ENCODE measurements around the gene CMTM5. TPM values are rescaled to one million over a fixed set of nuclear protein-coding genes. Genes with fewer than 3 reads are reported as not detected.

CMTM5 gene
- total RNA-seq, 1 experiment from 2014 or later, result 0.24 TPM

- no peak for TF ChIP-seq ERG (CRISPR knock-in tag; IDR thresholded peaks at IDR 0.05)
- no peak for TF ChIP-seq HMGXB4 (CRISPR knock-in tag; IDR thresholded peaks at IDR 0.05)
- TF ChIP-seq, protein P1, sequence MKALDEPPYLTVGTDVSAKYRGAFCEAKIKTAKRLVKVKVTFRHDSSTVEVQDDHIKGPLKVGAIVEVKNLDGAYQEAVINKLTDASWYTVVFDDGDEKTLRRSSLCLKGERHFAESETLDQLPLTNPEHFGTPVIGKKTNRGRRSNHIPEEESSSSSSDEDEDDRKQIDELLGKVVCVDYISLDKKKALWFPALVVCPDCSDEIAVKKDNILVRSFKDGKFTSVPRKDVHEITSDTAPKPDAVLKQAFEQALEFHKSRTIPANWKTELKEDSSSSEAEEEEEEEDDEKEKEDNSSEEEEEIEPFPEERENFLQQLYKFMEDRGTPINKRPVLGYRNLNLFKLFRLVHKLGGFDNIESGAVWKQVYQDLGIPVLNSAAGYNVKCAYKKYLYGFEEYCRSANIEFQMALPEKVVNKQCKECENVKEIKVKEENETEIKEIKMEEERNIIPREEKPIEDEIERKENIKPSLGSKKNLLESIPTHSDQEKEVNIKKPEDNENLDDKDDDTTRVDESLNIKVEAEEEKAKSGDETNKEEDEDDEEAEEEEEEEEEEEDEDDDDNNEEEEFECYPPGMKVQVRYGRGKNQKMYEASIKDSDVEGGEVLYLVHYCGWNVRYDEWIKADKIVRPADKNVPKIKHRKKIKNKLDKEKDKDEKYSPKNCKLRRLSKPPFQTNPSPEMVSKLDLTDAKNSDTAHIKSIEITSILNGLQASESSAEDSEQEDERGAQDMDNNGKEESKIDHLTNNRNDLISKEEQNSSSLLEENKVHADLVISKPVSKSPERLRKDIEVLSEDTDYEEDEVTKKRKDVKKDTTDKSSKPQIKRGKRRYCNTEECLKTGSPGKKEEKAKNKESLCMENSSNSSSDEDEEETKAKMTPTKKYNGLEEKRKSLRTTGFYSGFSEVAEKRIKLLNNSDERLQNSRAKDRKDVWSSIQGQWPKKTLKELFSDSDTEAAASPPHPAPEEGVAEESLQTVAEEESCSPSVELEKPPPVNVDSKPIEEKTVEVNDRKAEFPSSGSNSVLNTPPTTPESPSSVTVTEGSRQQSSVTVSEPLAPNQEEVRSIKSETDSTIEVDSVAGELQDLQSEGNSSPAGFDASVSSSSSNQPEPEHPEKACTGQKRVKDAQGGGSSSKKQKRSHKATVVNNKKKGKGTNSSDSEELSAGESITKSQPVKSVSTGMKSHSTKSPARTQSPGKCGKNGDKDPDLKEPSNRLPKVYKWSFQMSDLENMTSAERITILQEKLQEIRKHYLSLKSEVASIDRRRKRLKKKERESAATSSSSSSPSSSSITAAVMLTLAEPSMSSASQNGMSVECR (CRISPR knock-in tag; IDR thresholded peaks at IDR 0.05; ENCODE audit: borderline replicate concordance), result no peak
- TF ChIP-seq PRRX2 (CRISPR knock-in tag; IDR thresholded peaks at IDR 0.05), result no peak
- no peak for TF ChIP-seq CREM (CRISPR knock-in tag; IDR thresholded peaks at IDR 0.05)
Measured at GRCh38 chr14:23335623-23336022, 41.2 kb upstream of the CMTM5 start (continued).

DNA sequence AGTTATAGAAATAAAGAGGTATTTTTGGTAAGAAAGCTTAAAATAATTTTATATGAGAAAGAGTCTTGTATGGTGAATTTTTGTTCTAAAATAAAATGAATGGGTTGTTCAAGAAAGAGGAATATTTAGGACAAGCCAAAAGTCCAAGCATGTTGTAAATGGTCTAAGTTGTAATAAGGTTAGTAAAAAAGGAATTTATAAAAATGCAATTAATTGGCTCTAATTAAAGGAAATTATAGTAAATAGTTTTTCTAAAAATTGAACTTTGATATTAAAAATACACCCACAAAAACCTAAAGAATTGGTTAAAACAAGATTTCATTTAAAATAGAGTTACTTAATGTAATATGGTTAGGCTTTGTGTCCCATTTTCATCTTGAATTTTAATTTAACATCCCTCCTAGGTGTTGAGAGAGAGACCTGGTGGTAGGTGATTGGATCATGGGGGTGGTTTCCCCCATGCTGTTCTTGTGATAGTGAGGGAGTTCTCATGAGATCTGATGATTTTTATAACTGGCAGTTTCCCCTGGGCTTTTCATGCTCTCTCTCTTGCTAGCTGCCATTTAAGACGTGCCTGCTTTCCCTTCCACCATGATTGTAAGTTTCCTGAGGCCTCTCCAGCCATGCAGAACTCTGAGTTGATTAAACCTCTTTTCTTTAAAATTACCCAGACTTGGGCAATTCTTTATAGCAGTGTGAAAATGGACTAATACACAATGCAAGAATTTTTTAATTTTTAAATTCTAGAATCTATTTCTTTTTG lies 37.2 kb upstream of the CMTM5 start:
- H3K4me1 Mint-ChIP-seq, result 0 out of 2 replicates have a peak, but pooled peaks cover 4% of the 10 kb centered on the region
- DNase-seq (ENCODE audit: low spot score) (no peak), ATAC-seq (no peak)
- peaks cover 48% of the 10 kb centered on the region for H3K27me3 Mint-ChIP-seq (ENCODE audit: low read depth)
- POLR2A ChIA-PET, result no interaction called here
- no peak overlapping the region for H3K27ac Mint-ChIP-seq
- H3K36me3 Mint-ChIP-seq, result peaks cover 18% of the 10 kb centered on the region
- peaks cover 67% of the 10 kb centered on the region for H3K9me3 Mint-ChIP-seq
- CTCF ChIA-PET, result no interaction called here
- no peak overlapping the region for H3K4me3 Mint-ChIP-seq
- TF ChIP-seq NR1H2 (CRISPR knock-in tag; IDR thresholded peaks at IDR 0.05), result no peak
- TF ChIP-seq E2F1 (CRISPR knock-in tag; IDR thresholded peaks at IDR 0.05), result no peak
- TF ChIP-seq E2F4 (CRISPR knock-in tag; IDR thresholded peaks at IDR 0.05; ENCODE audit: borderline replicate concordance, low read depth), result no peak
- no peak for TF ChIP-seq AFF4 (CRISPR knock-in tag; IDR thresholded peaks at IDR 0.05; ENCODE audit: borderline replicate concordance)

Measured in WTC11 (cell line).